GM21528 (cell line): ENCODE data around the gene TMTC1.
"Not testable (repeated sequence)": the region's sequence is repeated elsewhere in the genome, so short reads cannot be mapped to it uniquely, and the experiment has no call there.

ENCODE experiments used
- ATAC-seq: cut with Tn5 transposase; IDR thresholded peaks from one replicate; pipeline ENCODE4 v1.9.1; 2021; ENCODE audit warnings: mild to moderate bottlenecking, moderate library complexity; ENCODE audit not compliant: unreplicated experiment, low FRiP score

The TMTC1 gene

DNA sequence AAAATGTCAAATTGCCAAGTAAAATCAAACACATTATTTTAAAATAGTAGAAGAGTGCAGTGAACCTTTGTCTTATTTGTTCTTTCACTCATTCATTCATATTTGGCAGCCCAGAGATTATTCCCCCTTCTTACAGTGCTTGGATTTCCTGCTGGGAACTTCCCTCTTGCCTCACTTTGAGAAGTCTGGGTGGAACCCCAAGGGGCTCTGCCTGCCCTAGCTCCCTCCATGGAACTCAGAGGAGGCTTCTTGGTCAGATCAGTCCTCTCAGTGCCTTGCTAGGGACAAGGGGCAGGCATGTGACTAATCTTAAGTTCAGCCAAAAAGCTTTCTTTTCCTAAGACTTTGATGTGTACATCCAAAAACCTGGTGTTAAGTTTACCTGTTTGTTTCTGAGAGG, 201.6 kb downstream of the TMTC1 start:
- ATAC-seq, result no peak

DNA sequence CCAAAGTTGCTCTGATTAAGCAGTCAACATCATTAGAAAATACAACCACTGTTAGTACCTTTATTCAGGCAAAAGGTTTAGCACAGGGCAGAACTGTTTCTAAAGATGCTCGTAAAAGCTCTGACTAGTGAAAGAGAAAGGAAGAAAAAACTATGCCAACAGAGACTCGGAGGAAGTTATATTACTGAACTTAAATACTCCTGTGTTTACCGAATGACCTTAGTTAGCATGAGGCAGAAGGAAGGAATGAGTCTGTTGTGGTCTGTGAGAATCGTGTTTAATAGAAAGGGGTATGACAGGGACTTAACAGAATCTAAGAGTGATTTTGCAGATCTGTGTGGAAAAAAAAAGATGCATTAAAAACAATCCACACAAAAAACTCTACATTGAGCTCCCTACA, 202.1 kb downstream of the TMTC1 start:
- no peak for ATAC-seq

DNA sequence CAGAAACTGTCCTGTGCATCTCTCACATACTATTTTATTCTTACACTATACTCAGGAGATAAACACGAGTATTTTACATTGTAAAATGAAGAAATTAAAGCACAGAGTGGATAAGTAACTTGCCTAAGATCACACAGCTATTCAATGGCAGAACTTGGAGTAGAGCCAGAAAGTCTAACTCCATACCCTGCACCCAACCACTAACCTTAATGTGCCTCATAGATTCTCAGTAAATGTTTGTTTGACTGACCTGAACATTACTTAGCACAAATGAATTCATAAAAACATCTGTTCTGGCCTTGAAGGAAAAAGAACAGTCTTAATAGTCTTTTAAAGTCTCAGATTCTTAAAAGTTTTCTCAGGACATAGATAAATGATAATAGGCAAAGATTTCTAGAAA, 202.8 kb downstream of the TMTC1 start:
- no peak for ATAC-seq

DNA sequence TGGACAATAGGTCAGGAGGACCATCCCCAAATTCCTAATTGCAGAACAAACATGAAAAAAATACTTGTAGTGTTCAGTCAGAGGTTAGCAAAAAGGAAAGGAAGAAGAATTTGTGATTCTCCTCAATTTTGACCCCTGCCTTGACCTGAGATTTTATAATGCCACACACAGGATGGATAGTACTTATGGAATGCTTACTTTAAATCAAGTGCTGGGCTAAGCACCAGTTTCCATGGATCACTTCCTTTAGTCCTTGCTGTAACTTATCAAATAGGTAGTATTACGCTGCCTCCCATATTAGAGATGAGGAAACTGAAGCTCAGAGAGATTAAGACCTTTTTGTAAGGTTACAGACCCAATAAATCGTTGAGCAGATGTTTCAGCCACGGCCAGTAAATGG, 205.0 kb downstream of the TMTC1 start:
- ATAC-seq, result no peak

DNA sequence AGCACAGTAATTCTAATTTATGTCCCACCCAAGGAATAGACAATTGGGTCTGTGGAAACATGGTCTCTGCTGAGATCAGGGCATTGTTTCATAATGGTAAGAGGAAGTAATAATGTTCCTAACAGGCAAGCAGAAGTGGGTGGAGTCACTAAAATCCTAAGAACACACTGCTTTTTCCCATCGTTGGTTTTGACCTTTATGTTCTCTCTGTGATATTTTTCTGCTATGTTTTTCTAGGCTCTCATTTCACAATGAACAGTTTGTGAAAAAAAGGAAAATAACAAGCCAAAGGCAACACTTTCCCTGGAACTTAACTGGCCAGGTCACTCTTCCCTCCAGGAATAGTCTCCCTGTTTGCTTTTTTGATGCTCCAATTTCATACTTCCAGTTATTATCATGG, 205.7 kb downstream of the TMTC1 start:
- ATAC-seq, result no peak

DNA sequence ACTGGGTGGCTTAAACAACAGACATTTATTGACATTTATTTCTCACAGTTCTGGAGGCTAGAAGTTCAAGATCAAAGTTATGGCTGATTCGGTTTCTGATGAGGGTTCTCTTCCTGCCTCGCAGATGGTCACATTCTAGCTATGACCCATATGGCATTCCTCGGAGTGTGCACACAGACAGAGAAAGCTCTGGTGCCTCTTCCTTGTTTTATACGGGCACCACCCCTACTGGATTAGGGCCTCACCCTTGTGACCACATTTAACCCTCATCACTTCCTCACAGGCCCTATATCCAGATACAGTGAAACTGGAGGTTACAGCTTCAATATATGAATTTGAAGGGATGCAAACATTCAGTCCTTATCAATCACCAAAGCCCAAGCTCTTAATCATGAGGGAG, 209.2 kb downstream of the TMTC1 start:
- ATAC-seq, result no peak

DNA sequence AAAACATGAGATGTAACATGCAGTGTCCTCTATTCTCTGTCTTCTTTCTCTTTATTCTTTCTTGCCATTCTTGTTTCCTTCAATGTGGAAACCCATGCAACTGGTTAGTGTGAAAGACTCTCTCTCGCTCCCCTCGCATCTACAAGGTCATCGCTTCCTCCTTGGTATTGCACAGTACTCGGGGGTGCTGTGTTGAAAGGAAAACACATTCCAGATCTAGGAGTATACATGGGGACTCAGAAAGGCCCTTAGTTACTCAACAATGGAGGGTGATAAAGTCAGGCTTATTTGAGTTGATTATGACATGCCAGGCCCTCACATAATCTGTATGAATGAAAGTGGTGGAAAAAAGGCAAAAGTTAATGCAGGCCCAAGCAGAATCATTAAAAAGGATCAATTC, 210.8 kb downstream of the TMTC1 start:
- ATAC-seq, result no peak

DNA sequence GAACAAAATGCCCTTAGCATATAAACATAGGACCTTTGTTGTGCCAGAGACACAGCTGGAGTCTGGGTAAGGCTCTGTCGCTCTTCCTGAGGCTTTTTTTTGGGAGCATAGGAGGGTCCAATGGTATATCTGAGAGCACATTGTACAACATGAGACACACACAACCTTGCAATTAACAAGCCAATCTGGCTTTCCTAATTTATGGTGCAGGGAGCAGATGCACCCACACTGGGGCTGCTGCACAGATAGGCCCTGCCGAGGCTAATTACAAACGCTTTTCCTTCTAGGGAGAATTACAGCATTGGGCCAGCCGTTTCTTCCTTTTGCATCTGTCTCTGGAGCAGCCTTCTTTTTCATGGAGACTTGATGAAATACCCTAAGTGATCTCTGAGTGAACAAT, 211.3 kb downstream of the TMTC1 start:
- ATAC-seq, result no peak

DNA sequence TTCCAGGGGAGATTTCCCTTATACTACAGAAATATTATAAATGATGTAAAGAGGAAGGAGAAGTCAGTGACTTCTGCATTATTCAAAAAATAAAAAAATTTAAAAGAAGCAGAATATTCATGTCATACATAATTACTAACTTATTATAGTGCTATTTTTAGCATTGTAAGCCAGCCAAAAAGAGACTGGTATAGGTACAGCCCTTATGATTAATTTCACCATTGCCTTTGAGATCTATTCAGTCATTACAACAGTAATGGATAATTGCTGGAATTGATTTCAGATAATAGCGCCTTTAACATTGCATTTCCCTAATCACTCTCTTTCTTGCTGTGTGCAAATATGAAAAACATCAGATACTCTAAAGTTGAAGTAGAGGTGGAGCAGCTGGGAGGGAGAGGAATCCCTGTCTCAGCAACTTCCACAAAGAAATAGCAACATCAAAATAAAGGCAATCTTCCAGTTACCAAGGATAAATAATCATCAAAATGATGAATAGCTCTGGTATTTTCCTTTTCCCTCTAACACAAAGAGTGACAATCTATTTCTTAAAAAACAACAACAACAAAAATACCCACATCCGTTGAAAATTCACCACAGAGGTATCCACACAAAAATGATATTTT, 214.5 kb downstream of the TMTC1 start:
- ATAC-seq, result no peak

DNA sequence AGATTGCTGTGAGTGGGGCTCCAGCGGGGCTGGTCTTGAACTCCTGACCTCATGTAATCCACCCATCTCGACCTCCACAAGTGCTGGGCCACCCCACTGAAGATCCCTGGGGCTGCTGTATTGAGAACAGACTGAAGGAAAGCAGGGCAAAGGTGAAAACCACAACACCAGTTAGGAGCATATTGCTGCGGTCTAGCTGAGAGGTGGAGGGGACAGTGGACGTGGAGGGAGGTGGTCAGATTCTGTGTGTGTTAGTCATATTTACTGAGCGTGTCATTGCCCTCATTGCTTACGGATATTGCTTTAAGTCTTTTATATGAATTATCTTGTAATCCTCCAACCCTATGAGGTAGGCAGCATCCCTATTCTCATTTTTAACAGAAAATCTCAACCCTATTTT, 217.3 kb downstream of the TMTC1 start:
- ATAC-seq, result no peak

DNA sequence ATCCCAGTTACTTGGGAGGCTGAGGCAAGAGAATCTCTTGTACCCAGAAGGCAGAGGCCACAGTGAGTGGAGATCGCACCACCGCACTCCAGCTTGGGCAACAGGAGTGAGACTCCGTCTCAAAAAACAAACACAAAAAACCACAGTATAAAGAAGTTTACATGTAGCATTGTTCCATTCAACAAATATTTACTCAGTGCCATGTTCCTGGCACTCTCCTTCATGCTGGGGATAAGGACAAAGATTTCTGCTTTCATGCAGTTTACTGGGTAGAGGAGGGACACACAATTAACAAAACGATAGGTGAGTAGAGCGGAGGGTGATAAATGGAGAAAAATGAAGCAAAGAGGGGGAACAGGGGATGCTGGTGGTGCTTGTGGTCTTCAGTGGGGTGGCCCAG, 218.0 kb downstream of the TMTC1 start:
- ATAC-seq, result no peak

DNA sequence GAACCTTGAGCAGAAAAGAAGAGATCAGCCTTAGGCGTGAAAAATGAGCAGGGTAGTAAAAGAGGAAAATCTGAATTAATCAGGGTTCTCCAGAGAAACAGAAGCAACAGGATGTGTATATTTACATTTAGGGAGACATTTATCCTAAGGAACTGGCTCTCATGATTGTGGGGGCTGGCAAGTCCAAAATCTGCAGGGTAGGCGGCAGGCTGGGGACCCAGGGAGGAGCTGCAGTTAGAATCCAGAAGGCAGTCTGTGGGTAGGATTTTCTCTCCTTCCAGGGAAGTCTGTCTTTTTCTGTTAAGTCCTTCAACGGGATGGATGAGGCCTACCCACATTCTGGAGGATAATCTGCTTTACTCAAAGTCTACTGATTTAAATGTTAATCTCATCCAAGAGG, 218.8 kb downstream of the TMTC1 start:
- ATAC-seq, result no peak

DNA sequence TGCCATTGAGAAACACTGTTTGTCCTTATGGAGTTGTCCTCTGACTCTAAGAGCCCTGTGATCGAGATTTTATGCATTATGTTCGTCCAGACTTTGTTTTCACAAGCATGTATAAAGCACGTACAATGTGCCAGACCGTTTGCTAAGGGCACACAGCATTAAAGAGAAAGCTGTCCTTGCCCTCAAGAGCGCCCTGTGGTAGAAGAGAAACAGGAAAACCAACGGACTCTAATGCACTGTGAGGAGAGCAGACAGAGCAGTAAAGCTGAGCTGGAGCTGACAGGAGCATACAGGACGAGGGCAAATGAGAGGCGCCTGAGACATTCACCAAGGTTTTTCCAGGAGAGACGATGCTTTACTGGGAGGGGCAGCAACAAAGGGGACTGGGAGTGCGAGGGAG, 220.1 kb downstream of the TMTC1 start:
- ATAC-seq, result no peak

DNA sequence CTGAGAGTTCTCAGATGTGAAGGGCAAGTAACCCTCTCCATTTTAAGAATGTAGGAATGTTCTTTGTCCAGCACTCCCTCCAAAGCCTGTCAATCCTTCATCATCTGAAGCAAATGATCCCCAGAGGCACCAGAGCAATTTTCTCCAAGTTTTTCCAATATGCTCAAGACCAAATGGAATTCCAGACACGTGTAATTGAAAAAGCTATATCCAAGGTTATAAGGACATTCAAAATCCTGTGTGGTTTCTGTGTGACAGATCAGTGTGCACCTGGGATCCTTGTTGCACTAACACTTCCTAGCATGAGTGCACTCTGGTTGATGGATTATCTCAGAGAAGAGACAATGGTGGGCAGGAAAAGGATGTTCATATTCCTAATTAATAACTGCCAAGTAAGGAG, 220.7 kb downstream of the TMTC1 start:
- no peak for ATAC-seq

DNA sequence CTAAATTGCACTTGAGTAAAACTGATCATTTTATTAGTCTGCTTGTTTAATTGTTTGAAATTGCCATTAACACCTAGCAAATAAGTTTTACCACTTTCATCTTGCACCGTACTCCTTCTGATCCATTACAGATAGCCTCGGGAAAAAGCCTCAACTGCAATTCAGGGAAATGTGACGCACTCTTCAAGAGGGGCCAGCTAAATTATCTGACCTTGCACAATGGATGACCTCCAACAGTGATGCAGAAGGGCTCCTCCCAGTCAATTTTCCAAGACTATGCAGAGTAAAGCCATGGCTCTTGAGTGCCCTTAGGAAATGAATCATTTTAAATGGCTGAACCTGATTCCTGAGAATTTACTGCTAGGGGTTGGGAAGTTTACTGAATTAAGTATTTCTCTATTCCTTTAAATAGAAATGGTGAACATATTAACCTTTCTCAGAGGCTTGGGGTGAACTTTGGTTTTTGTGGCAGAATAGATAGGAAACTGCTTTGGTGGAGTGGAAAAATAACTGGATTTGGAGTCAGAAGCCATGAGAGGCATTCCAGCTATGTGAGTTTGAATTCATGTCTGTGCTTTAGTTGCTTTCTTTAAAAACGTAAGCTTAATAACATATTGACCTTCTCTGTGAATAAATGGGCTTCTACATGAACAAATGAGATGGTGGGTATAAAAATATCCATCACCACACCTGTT, 221.5 kb downstream of the TMTC1 start:
- no peak for ATAC-seq

DNA sequence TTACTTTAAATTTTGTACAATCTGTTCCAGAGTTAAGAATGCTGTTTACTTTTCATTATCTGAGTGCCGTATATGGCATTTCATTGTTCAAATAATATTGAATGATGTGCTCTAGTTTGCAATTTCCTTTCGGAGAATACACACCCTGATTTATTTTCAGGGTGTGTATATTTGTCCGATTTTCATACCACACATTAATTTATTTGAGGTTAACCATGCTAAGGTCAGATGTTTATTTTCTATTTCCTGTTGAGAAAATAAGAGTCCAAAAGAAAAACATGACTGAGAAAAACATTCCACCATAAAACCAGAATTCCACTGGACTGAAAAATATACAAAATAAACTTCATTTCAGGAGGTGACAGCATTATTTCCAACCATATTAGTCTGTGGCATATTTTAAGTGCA, 222.1 kb downstream of the TMTC1 start:
- no peak for ATAC-seq

DNA sequence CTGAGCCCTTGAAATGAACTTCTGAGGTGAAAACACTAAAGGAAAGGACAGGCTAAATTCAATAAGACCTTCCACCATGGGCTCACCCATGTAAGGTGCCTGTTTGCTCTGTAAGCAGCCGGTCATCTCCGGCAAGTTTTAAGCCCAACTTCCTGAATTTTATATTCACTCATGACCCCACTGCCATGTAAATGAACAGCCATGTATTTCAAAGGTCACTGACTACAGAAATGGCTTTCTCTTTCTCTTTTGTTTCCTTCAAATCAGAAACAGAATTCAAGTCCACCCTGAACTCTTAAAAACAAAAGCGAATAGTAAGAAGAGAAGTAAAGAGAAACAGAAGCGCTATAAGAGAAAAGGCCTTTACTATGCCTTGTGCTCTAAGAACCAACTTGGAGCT, 224.5 kb downstream of the TMTC1 start:
- ATAC-seq, result no peak

DNA sequence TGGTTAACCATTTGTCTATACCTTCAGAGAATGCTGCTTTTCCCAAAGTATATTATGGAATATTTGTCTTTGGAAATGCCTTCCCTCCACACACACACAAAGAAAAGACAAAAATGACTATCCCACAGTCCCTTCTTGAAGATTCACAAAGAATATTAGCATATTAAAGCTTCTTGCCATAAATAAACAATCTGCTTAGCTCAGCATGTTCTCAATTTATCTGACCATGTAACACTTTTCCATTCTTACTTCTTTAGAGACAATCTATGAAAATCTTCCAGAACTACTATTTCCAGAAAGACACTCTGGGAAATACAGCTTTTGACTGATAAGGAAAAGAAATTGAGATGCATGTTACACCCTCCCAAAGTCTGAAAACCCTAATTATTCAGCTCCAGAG, 227.4 kb downstream of the TMTC1 start:
- ATAC-seq, result no peak

DNA sequence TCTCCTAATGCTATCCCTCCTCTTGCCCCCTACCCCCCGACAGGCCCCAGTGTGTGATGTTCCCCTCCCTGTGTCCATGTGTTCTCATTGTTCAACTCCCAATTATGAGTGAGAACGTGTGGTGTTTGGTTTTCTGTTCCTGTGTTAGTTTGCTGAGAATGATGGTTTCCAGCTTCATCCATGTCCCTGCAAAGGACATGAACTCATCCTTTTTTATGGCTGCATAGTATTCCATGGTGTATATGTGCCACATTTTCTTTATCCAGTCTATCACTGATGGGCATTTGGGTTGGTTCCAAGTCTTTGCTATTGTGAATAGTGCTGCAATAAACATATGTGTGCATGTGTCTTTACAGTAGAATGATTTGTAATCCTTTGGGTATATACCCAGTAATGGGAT, 228.3 kb downstream of the TMTC1 start:
- ATAC-seq, result not testable (repeated sequence)

DNA sequence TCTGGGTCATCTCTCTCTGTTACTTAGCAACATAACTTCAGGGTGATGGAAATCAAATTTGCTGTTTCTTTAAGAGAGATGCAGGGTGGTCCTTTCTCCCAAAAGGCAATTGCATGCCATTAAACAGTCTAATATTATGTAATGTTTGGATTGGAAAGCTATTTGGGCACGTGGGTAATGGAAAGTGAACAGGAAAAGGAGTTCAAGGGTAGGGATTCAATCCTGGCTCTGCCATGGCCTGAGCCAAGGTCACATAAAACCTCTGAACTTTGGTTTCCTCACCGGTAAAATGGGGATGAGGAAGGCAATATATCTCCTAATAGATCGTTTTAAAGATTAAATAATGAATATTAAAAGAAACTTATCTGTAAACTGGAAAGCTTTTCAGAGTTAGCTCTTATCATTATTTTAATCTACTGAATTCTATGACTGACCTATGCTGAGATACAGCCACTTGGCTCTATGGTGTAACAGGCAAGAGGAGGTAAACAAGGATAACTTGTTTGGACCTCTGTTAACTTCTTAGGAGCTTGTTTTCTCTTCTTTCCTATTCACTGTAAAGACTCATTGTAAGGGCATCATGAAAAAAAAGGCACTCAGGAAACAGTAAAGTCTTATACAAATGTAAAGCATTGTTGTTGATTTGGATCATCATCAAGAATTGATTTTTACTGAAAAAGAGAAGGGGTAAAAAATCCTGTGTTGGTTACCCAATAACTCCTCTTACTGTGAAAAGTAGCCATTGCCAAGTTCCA, 230.6 kb downstream of the TMTC1 start:
- ATAC-seq, result no peak

DNA sequence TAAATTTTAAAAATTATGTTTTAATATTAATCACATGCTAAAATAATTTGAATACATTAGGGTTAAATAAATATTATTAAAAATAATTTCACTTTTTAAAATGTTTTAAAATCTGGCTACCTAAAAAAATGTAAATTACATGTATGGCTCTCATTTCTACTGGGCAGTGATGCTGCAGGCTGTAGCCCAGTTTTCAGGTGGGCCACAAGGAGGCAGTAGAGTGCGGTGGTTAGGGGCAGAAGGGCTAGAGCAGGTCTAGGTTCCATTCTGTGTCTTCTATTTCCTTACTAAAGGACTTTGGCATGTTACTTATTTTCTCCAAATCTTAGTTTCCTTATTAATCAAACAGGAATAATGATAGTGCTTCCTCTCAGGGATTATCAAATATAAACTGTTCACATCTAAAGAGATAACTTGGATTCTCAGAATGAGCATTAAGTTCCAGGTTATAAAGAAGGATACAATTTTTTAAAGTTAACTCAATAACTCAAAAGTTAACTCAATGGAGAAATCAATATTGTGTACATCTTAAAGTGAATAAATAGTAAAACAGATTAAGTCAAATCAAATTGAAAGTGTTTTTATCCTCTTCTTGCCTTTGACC, 231.3 kb downstream of the TMTC1 start:
- peak; percentile 81 for ATAC-seq
